Stimulated activated CD4-positive, alpha-beta T cell treated with anti-CD3 and anti-CD28 coated beads, Interleukin-4, amount 100 ng/mL, for 1 hour (primary cell): Measurements from ENCODE around the gene MVD.
"Not testable (repeated sequence)": the region's sequence is repeated elsewhere in the genome, so short reads cannot be mapped to it uniquely, and the experiment has no call there.

Source experiments
- DNase-seq: peaks from one replicate; pipeline ENCODE4 v3.0.0-alpha.2; 2020

MVD gene

GRCh38 chr16:88619859-88620815 is 42.8 kb downstream of the MVD start:
- no peak for DNase-seq

GRCh38 chr16:88618956-88619667 is 43.8 kb downstream of the MVD start:
- no peak for DNase-seq

DNA sequence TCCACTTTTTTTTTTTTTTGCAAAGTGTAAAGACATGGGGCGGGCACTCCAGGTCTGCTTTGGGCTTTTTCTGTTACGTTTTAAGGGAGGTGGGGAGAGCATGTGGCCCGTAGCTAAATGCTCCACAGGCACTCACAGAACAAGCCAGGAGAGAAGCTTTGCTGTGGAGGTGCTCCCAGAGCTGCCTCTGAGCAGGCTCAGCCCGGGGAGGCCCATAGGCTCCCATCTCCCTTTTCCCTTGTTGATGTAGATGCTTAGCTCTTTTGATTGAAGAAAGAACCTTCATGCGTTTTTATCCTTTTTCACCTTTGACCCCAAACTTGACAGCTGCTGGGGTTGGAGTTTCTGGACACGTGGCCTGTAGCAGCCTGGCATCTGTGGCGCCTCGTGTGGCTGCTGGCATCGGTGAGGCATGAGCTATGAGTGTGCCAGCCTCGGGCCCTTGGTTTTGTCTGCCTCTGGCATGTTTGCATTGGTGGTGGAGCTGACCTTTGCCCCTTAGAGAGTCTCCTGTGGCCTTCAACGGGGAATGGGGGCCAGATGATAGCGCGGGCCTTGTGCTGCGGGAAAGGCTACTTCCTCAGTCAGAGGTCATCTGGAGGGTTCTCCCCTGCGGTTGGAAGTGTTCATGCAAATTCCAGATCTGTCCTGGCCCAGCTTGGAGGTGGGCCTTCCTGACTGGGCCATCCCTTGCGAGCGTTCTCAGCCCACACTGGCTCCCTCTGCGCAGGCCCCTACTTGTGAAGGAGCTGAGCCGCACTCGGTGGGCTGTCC is 44.5 kb downstream of the MVD start:
- DNase-seq = no peak

GRCh38 chr16:88617268-88618031 is 45.4 kb downstream of the MVD start:
- DNase-seq = no peak

GRCh38 chr16:88616736-88617135 is 46.2 kb downstream of the MVD start:
- DNase-seq = no peak

DNA sequence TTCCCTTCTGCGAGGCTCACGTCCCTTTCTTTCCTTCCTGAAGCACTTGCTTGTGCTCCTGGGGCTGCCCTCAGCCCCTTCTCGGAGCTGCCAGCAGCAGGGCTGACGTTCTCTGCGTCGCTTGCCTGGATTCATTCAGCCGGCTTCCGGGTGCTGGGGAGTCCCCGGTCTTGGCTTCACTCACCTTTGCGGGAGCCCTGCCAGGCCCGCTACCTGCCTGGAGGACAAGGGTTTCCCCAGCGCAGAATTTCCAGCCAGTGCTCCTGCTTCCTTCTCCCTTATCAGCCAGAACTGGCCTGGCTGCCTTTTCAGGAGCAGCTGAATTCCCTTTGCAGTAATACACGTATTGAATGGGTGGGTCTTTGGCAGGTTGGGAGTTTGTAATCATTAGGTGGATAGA is 46.6 kb downstream of the MVD start:
- no peak for DNase-seq

DNA sequence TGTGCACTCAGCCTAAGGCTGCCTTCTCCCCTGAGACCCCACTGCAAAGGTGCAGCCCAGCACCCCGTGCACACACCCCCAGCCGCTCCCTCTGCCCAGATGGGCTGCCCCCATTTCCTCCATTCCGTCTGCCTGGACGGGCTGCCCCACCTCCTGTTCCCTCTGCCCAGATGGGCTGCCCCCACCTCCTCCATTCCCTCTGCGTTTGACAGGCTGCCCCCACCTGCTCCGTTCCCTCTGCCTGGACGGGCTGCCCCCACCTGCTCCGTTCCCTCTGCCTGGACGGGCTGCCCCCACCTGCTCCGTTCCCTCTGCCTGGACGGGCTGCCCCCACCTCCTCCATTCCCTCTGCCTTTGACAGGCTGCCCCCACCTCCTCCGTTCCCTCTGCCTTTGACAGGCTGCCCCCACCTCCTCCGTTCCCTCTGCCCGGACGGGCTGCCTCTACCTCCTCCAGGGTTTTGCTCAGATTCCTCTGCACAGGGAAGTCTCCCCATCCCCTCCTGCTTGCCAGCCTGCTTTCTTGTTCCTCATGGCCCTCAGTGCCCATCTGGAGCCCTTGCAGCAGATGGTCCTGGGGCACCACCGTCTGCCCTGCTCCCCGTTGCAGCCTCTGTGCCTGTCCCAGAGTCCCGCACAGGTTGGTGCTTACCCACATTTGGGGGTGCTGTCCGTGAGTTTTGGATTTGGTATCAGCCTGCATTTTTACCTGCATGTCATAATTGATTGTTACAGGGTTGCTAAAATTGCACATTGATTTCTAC is 47.9 kb downstream of the MVD start:
- DNase-seq = no peak

DNA sequence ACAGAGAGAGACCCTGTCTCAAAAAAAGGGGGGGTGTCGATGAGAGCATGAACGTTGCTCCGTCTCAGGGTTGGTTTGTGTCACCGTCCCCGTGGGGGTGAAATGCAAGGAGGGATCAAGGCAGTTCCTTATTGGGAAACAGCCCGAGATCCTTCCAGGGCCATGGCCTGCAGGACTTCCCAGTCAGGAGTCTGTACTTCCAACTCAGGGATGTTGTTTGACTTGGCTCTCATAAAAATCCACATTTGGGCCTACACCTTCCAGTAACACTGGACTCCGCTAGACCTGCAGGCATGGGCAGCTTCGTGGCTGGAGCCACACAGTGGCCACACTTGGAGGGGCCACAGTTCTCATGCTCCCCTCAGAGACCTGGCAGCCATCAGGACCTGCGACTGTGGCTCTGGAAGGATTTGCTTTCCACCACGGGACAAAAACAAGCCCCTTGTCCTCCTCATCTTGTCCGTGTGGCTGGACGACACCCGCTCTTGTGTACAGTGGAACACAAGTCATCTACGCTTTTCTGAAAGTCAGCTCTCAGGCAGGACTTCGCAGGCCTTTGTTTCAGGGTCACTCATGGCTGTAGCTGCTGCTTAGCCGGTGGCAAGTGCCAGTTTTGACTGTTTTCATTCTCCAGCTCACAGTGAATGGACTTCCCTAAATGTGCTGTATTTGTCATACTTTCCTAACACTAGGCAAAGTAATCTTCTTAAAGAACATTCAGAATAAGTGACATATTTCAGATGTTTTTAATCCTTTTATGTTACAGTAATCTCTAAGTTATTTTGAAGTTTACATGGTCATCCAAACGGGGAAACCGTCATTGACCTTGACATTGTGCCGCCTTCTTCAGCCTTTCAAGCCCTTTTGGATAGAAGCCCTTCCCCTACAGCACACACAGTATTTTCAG is 48.7 kb downstream of the MVD start:
- no peak for DNase-seq

- DNase-seq = no peak
These were observed 49.6 kb downstream of the MVD start for GRCh38 chr16:88613293-88613692.

- DNase-seq = no peak
These were observed 51.7 kb downstream of the MVD start for GRCh38 chr16:88610909-88611812.

- no peak for DNase-seq
These were observed 52.8 kb downstream of the MVD start for GRCh38 chr16:88610080-88610479.

- DNase-seq = not testable (repeated sequence)
These were observed 53.5 kb downstream of the MVD start for GRCh38 chr16:88609426-88609825.

DNA sequence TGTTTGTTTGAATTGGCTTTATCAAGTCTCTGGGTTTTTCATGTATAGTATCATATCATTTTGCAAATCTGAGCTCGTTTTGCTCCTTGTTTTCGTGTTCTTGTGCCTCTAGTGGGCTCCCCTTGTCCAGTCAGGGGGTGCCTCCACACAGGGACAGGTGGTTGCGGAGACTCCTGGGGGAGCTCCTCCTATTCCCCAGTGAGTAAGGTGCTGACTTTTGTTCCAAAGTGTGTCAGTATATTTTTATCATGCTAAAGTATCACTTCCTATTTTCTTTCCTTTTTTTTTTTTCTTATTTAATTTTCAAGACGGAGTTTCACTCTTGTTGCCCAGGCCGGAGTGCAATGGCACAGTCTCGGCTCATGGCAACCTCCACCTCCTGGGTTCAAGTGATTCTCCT is 54.8 kb downstream of the MVD start:
- no peak for DNase-seq

GRCh38 chr16:88606148-88606757 is 56.6 kb downstream of the MVD start:
- DNase-seq = no peak

DNA sequence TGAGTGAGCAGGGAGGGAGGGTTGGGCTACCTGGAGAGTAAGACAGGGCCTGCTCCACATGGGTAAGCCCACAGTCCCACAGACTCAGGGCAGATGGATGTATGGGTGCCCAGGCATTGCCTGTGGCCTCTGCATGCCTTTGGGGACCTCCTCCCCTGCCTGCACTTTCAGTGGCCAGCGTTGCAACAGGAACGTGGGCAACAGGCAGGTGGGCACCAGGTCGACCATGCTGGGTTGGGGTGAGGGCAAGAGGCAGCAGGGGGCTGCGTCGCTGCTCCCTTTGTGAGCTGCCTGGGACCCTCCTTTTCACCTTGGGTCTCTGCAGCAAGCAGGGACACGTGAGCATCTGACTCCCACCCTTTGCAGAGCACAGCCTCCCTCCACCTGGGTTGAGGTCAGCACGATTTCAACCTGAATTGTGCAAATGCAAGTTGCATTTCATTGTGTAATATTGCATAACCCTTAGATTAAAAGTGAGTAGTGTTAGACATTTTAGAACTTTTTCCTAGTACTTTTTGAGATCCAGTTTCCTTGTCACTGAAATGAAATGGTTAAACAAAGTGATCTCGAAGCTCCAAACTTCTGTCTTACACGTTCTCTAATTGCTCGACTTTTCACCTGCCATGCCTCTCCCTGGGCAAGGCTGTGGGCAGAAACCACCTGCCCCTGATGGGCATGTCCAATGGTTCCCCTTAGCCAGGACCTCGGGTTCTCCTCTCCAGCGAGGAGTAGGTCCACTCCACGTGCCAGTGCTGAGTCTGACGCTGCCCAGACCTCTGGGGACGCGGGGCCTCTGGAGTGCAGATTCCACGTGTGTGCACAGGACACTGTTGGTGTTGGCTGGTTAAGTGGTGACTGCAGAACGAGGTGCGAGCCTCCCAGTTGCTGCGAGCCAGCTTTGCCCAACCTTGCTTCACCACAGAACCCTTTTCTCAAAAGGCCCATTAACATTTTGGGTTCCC is 57.4 kb downstream of the MVD start:
- DNase-seq = no peak

GRCh38 chr16:88602091-88602490 is 60.8 kb downstream of the MVD start:
- DNase-seq = no peak
